Activated CD4-positive, alpha-beta T cell treated with anti-CD3 and anti-CD28 coated beads for 4 hours (primary cell): Measurements from ENCODE around the gene IQCE.
"Not testable (repeated sequence)": the region's sequence is repeated elsewhere in the genome, so short reads cannot be mapped to it uniquely, and the experiment has no call there.

Source experiments
- DNase-seq, 2 donors: peaks; one replicate each; pipeline ENCODE4 v3.0.0-alpha.2; 2020

The IQCE gene

DNA sequence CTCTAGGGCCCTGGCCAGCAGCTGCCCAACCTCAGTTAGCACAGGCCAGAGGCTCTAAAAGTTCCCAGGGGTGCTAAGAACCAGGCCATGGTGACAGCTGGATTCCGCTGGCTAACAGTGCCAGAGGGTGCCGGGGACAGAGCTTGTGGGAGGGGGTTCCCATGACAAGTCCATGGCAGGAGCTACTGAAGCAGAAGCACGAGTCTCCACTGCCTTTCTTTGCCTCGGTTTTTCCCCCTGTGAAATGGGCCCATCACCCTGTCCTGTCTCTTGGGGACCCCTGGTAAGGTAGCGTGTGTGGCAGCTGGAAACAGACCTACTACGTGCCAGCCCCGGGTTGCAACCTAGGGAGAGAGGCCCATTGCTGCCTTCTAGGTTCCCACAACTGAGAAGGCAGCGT is 26.0 kb upstream of the IQCE start:
- DNase-seq = not testable (repeated sequence)

GRCh38 chr7:2533566-2533965 is 25.2 kb upstream of the IQCE start:
- not testable (repeated sequence) for DNase-seq

GRCh38 chr7:2534214-2534613 is 24.6 kb upstream of the IQCE start:
- not testable (repeated sequence) for DNase-seq

GRCh38 chr7:2535872-2536627 is 22.7 kb upstream of the IQCE start:
- not testable (repeated sequence) for DNase-seq

DNA sequence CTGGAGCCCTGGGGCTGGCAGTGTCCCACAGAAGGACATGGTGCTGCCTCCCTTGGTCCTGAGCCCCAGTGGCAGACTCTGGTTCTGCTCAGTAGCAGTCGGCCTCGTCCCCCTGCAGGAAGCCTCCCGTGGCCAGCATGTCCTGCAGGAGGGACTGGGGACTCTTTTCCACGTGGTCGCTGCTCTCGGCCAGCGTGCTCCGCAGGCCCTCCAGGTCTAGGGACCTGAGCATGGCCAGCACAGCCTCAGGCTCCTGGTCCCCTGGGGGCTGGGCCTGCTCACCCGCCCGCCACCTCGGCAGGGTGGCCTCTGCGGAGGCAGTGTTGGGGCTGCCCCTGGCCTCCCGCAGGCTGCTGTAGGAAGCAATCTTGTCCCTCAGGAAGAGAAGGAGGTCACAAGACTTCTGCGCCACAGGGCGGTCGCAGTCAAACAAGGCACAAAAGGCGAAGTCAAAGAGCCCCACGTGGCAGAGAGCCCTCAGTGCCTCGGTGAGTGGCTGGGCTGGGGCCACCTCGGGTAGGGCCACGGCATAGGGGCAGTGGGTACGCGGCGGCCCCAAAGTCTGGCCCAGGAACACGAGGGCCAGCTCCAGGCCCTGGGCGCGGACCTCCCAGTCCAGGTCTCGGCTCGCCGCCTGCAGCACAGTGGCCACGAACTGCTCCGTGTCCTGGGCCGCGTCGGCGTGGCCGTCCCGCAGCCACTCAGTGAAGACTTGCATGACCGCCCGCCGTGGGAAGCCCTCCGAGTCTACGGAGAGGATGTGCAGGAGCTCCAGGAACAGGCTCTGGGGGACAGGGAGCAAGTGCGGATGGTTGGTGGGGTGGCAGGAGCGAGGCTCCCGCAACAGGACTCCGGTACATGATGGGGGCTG is 20.6 kb upstream of the IQCE start:
- DNase-seq = no peak

DNA sequence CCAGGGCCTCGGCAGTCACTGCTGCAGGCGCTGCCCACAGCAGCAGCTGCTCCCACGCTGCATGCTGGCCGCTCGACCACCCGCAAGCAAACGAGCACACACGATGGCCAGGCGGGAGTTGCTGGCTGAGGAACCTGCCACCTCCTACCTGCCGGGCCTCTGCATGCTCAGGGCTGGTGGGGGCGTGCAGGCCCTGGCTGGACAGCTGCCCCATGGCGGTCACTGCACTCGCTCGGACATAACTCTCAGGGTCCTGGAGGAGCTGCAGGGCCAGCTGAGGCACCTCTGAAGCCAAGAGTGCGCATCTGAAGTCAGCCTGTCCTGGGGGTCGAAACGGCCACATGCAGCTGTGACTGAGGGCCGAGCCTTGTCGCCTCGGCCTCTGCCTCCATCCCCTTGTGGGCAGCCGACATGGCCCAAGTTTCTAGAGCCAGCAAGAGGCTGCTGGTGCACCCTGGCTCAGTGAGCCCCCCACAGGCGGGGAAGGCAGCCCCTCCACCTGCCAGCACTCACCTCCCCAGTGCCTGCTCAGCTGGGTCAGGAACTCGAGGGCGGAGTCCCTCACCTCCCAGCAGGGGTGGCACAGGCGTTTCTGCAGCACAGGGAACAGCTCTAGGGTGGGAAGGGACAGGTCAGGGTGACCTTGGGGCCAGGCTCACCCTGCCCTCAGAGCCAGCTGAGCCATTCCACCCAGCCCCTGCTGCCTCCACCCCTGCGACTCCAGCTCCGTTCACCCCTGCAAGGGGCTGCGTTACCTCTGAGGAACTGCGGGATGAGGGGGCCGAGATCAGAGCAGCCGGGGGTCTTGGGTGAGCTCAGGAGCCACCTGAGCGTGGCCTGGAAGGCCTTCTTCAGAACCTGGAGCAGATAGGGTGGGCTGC is 19.5 kb upstream of the IQCE start:
- no peak for DNase-seq

- DNase-seq = no peak
Observed at GRCh38 chr7:2540133-2540532, 18.6 kb upstream of the IQCE start.

GRCh38 chr7:2540641-2541051 is 18.1 kb upstream of the IQCE start:
- DNase-seq = no peak

GRCh38 chr7:2541291-2542010 is 17.3 kb upstream of the IQCE start:
- no peak for DNase-seq

DNA sequence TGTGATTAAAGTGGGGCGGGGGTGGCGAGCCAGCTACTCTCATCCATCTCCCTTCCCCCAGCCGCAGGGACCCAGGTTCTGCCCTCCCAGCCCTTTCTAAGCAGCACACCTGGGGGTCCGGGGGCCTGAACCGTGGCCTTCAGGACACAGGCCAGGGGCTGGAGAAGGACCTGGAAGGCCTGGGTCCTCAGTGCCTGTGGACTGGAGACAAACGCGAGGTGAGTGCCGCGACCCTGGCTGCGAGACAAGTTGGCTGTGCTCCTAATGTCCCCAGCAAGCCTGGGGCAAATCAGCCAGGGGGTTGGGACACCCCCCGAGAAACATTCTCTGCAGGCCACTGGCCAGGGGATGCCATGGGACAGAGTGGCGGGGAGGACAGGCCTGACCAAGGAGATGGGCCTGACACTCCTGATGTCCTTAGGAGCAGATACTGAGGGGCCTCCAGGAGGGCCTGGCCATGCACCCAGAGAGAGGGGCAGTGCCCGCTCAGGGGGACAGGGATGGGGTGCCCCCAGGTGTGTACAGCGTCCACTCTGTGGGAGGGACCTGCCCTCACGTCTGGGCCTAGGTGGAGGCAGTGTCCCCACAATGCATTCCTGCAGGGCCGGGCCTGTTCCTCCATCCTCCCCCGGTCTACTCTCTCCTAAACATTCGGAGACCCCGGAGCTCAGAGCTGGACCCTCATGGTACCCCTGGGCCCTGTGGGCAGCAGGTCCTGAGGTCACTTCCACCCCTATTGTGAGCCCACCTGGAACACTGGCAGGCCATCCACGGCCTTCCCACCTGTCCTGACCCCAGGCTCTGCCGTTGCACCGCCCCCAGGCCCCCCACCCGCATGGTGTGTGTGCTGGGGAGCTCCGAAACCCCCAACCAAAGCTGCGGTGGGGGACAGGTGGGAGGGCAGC is 16.5 kb upstream of the IQCE start:
- no peak for DNase-seq

- DNase-seq = no peak
Observed at GRCh38 chr7:2542916-2543871, 15.6 kb upstream of the IQCE start.

- no peak for DNase-seq
Observed at GRCh38 chr7:2544541-2545188, 14.1 kb upstream of the IQCE start.

GRCh38 chr7:2545746-2546425 is 12.9 kb upstream of the IQCE start:
- DNase-seq = no peak

GRCh38 chr7:2546776-2547586 is 11.8 kb upstream of the IQCE start:
- no peak for DNase-seq

GRCh38 chr7:2551418-2551817 is 7.4 kb upstream of the IQCE start:
- no peak for DNase-seq

DNA sequence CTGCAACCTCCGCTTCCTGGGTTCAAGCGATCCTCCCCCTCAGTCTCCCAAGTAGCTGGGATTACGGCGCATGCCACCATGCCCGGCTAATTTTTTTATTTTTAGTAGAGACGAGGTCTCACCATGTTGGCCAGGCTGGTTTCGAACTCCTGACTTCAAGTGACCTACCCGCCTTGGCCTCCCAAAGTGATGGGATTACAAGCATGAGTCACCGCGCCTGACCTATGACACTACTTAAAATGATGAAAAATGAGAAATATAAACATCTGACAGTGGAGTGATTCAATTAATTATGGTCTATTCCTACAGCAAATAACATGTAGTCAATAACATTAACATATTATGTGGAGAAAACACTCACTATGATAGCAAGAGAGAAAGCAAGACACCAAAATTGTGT is 5.7 kb upstream of the IQCE start:
- no peak for DNase-seq

DNA sequence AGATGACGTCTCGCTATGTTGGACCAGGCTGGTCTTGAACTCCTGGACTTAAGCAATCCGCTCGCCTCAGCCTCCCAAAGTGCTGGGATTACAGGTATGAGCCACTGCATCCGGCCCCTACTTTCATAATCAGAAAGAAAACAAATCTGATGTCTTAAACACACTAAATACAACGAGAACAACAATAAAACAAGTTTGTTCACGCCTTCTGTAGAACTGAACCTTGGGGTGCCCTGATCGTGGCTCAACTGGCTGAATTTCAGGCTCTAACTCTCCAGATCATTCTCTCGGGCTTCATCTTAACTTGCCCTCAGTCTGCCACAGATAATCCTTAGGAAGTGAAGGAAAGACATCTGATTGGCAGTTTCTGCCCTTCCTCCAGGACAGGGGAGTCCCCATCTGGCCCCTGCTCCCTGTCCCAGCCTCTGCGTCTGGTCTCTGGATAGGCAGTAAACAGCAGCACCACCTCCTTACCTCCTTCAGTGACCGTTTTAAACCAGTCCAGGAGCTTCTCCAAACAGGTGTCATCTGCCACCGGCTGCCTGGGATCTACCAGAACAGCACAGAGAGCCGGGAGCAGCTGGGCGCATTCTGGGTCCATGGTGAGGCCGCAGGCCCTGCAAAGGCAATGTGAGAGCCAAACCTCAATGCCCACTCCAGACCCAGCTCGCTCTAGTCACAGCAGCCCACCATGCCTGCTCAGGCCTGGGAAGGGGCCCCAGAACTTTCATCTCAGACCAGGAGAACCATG is 4.8 kb upstream of the IQCE start:
- no peak for DNase-seq
